ENCODE results near the gene MSI2.

The MSI2 gene

GRCh38 chr17:57504208-57504607 lies 247.9 kb downstream of the MSI2 start:
- no peak overlapping the region for H2AFZ ChIP-seq (ENCODE audit: low read length)
- no peak overlapping the region for H3K4me3 ChIP-seq (ENCODE audit: low read length, poor library complexity, severe bottlenecking)
- no peaks in the 10 kb centered on the region for H3K27me3 ChIP-seq (ENCODE audit: insufficient read depth, low read length, poor library complexity, severe bottlenecking)
- H3K4me2 ChIP-seq (ENCODE audit: low read depth, low read length, poor library complexity, severe bottlenecking) = no peak overlapping the region
- TF ChIP-seq CTCF (conservative IDR thresholded peaks at IDR 0.05; ENCODE audit: low read length) (no peak), EZH2phosphoT487 (IDR thresholded peaks at IDR 0.05; ENCODE audit: borderline replicate concordance) (no peak)
- H3F3A ChIP-seq (ENCODE audit: low read depth) = no peaks in the 10 kb centered on the region
- no peaks in the 10 kb centered on the region for H3K9me3 ChIP-seq (ENCODE audit: insufficient read depth, low read depth, low read length)
- H3K4me1 ChIP-seq (ENCODE audit: insufficient read depth, low read length, poor library complexity, severe bottlenecking) = peaks cover 30% of the 10 kb centered on the region
- no peak overlapping the region for H3K9ac ChIP-seq (ENCODE audit: low read depth, low read length, poor library complexity, severe bottlenecking)
- H3K9me2 ChIP-seq (replicated peaks; ENCODE audit: low read depth, low read length) = no peaks in the 10 kb centered on the region
- peaks cover 49% of the 10 kb centered on the region for H4K20me1 ChIP-seq (ENCODE audit: insufficient read depth, low read length, poor library complexity, severe bottlenecking)
- peaks cover 99% of the 10 kb centered on the region for H3K79me2 ChIP-seq (ENCODE audit: insufficient read depth, low read length)
- peaks cover 29% of the 10 kb centered on the region; the same call in 1 of the 2 replicates for H3K36me3 ChIP-seq (ENCODE audit: insufficient read depth, low read length)

- Histone ChIP-seq H2AFZ (ENCODE audit: low read length) (no peak overlapping the region), H3K9me3 (ENCODE audit: insufficient read depth, low read depth, low read length) (no peaks in the 10 kb centered on the region), H3K9ac (ENCODE audit: low read depth, low read length, poor library complexity, severe bottlenecking) (peak overlapping the region; percentile 26), H3K4me1 (ENCODE audit: insufficient read depth, low read length, poor library complexity, severe bottlenecking) (peaks cover 26% of the 10 kb centered on the region), H3F3A (ENCODE audit: low read depth) (no peaks in the 10 kb centered on the region), H3K9me2 (replicated peaks; ENCODE audit: low read depth, low read length) (no peaks in the 10 kb centered on the region), H3K36me3 (ENCODE audit: insufficient read depth, low read length) (peaks cover 35% of the 10 kb centered on the region; the same call in 1 of the 2 replicates), H3K4me2 (ENCODE audit: low read depth, low read length, poor library complexity, severe bottlenecking) (no peak overlapping the region), H4K20me1 (ENCODE audit: insufficient read depth, low read length, poor library complexity, severe bottlenecking) (peaks cover 41% of the 10 kb centered on the region), H3K4me3 (ENCODE audit: low read length, poor library complexity, severe bottlenecking) (no peak overlapping the region), H3K79me2 (ENCODE audit: insufficient read depth, low read length) (peaks cover 99% of the 10 kb centered on the region), H3K27me3 (ENCODE audit: insufficient read depth, low read length, poor library complexity, severe bottlenecking) (no peaks in the 10 kb centered on the region)
- no peak for TF ChIP-seq EZH2phosphoT487 (IDR thresholded peaks at IDR 0.05; ENCODE audit: borderline replicate concordance)
- no peak for TF ChIP-seq CTCF (conservative IDR thresholded peaks at IDR 0.05; ENCODE audit: low read length)
Measured at GRCh38 chr17:57505841-57506773, 249.8 kb downstream of the MSI2 start.

- Histone ChIP-seq H2AFZ (ENCODE audit: low read length) (no peak overlapping the region), H3F3A (ENCODE audit: low read depth) (no peaks in the 10 kb centered on the region), H3K27me3 (ENCODE audit: insufficient read depth, low read length, poor library complexity, severe bottlenecking) (no peaks in the 10 kb centered on the region), H4K20me1 (ENCODE audit: insufficient read depth, low read length, poor library complexity, severe bottlenecking) (peaks cover 35% of the 10 kb centered on the region), H3K4me3 (ENCODE audit: low read length, poor library complexity, severe bottlenecking) (no peak overlapping the region), H3K9ac (ENCODE audit: low read depth, low read length, poor library complexity, severe bottlenecking) (no peak overlapping the region), H3K4me1 (ENCODE audit: insufficient read depth, low read length, poor library complexity, severe bottlenecking) (peaks cover 28% of the 10 kb centered on the region), H3K79me2 (ENCODE audit: insufficient read depth, low read length) (peaks cover 99% of the 10 kb centered on the region), H3K9me3 (ENCODE audit: insufficient read depth, low read depth, low read length) (no peaks in the 10 kb centered on the region), H3K4me2 (ENCODE audit: low read depth, low read length, poor library complexity, severe bottlenecking) (no peak overlapping the region), H3K36me3 (ENCODE audit: insufficient read depth, low read length) (peaks cover 38% of the 10 kb centered on the region; the same call in 1 of the 2 replicates), H3K9me2 (replicated peaks; ENCODE audit: low read depth, low read length) (no peaks in the 10 kb centered on the region)
- no peak for TF ChIP-seq EZH2phosphoT487 (IDR thresholded peaks at IDR 0.05; ENCODE audit: borderline replicate concordance)
- TF ChIP-seq CTCF (conservative IDR thresholded peaks at IDR 0.05; ENCODE audit: low read length) = no peak
Measured at GRCh38 chr17:57506774-57507127, 250.4 kb downstream of the MSI2 start.
